ENCODE results near the gene LDLR. TPM values are rescaled to one million over a fixed set of nuclear protein-coding genes. Genes with fewer than 3 reads are reported as not detected.
A peak's percentile ranks its signal among the peaks of the same experiment; 100 is the strongest.

The LDLR gene
- total RNA-seq, 2 experiments from 2014 or later = 88.3 to 99.1 TPM

DNA sequence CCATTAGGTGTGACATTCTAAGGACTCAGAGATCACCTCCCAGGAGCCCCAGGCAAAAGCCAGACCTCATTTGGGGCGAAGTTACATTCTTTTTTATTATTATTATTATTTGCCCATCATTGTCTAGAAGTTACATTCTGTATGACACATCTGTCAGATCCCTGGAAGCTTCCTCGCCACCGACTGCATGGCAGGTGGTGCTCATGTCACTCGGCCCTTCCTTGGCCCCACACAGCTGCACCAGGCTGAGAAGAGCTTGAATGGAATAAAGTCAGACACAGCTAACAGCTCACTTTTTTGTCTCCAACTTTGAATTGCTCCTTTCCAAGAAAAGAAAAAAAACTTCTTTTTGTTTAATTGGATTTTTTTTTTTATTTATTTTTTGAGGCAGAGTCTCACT lies 41.4 kb upstream of the LDLR start:
- peaks cover 78% of the 10 kb centered on the region for H3K4me1 ChIP-seq (ENCODE audit: insufficient read depth, low read length, poor library complexity, severe bottlenecking)
- H4K20me1 ChIP-seq (ENCODE audit: insufficient read depth, low read length) = peaks cover 7% of the 10 kb centered on the region; the same call in 1 of the 2 replicates
- peak; percentile 58 for DNase-seq (ENCODE audit: low spot score)
- peak overlapping the region; percentile 71 for H3K4me2 ChIP-seq (ENCODE audit: low read length)
- H3K9me2 ChIP-seq (ENCODE audit: insufficient read depth, low read length) = no peaks in the 10 kb centered on the region
- H2AFZ ChIP-seq (ENCODE audit: low read length) = no peak overlapping the region
- peaks cover 29% of the 10 kb centered on the region; the same call in 1 of the 2 replicates for H3K79me2 ChIP-seq (ENCODE audit: insufficient read depth, low read depth, low read length)
- H3K27ac ChIP-seq (ENCODE audit: low read depth, low read length, poor library complexity, severe bottlenecking) = peak overlapping the region; percentile 91
- H3K4me3 ChIP-seq (ENCODE audit: low read depth, low read length, poor library complexity, severe bottlenecking) = no peak overlapping the region
- H3K9me3 ChIP-seq (ENCODE audit: low read length) = no peaks in the 10 kb centered on the region
- ChIA-PET CTCF (ENCODE audit: unreplicated experiment) (no interaction called here), POLR2A (interaction anchor here (0.5 to 1.2 kb wide), 3 partner anchors 15 to 118 kb away, joined by 3 to 4 read pairs (median 4); no protein-coding TSS in a partner anchor)
- no peak for TF ChIP-seq EZH2phosphoT487 (IDR thresholded peaks at IDR 0.05; ENCODE audit: borderline replicate concordance, low read depth, low read length)
- TF ChIP-seq, protein P1, sequence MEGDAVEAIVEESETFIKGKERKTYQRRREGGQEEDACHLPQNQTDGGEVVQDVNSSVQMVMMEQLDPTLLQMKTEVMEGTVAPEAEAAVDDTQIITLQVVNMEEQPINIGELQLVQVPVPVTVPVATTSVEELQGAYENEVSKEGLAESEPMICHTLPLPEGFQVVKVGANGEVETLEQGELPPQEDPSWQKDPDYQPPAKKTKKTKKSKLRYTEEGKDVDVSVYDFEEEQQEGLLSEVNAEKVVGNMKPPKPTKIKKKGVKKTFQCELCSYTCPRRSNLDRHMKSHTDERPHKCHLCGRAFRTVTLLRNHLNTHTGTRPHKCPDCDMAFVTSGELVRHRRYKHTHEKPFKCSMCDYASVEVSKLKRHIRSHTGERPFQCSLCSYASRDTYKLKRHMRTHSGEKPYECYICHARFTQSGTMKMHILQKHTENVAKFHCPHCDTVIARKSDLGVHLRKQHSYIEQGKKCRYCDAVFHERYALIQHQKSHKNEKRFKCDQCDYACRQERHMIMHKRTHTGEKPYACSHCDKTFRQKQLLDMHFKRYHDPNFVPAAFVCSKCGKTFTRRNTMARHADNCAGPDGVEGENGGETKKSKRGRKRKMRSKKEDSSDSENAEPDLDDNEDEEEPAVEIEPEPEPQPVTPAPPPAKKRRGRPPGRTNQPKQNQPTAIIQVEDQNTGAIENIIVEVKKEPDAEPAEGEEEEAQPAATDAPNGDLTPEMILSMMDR (conservative IDR thresholded peaks at IDR 0.05; ENCODE audit: low read length) = no peak
- H3K36me3 ChIP-seq (ENCODE audit: insufficient read depth, low read length) = peaks cover 85% of the 10 kb centered on the region
- no TSS peak for BruUV-seq (replicated peaks)
- intact Hi-C loops (cut with micrococcal nuclease; ENCODE audit: unreplicated experiment) = loop anchor here (5.0 kb wide), 1 partner anchor 144 kb away; no protein-coding TSS in a partner anchor

DNA sequence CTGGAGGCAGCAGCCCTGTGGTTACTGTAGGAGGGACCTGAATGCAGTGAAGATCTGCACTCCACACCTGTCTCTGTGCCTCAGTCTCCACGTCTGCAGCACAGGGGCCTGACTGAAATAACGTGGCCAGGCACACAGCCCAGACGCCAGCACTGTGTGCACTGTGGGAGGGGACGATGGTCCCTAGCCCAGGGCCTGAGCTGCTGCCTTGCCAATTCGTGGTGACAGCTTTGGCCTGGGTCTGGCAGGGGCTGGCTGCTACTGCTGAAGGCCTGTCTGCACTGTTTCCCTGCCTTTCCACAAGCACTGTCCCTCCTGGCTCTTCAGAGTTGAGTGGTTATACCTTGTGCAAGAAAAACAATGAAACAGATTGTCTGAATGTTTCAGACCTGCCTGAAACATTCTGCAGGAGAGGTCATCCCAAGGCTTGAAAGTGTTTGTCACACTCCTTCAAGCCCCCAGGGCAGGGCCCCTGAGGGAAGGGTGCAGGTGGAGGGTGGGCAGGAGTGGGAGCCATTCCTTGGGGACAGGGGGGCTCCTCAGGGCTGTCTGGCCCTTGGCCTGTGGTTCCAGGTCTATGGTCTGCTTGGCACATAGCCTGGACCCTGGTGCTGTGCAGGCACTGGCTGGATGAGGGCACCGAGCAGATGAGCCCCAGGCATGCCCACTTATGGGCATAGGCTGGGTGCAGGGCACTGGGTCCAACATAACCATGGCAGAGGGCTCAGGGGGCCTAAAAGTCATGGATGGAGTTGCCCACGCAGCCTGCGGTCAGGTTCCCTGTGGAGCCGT lies 38.7 kb upstream of the LDLR start:
- H3K27ac ChIP-seq (ENCODE audit: low read depth, low read length, poor library complexity, severe bottlenecking) = peak overlapping the region; percentile 91
- H3K4me2 ChIP-seq (ENCODE audit: low read length) = peak overlapping the region; percentile 71
- H3K4me3 ChIP-seq (ENCODE audit: low read depth, low read length, poor library complexity, severe bottlenecking) = no peak overlapping the region
- no peak for DNase-seq (ENCODE audit: low spot score)
- peaks cover 85% of the 10 kb centered on the region for H3K36me3 ChIP-seq (ENCODE audit: insufficient read depth, low read length)
- TF ChIP-seq, protein P1 (conservative IDR thresholded peaks at IDR 0.05; ENCODE audit: low read length) = no peak
- no peak for TF ChIP-seq EZH2phosphoT487 (IDR thresholded peaks at IDR 0.05; ENCODE audit: borderline replicate concordance, low read depth, low read length)
- H4K20me1 ChIP-seq (ENCODE audit: insufficient read depth, low read length) = peaks cover 8% of the 10 kb centered on the region; the same call in 1 of the 2 replicates
- BruUV-seq (replicated peaks) = no TSS peak
- no peak overlapping the region for H2AFZ ChIP-seq (ENCODE audit: low read length)
- POLR2A ChIA-PET = interaction anchor here (0.9 kb wide), 2 partner anchors 38 to 47 kb away, joined by 3 to 4 read pairs; partner anchors contain the start of gene LDLR
- intact Hi-C loops (cut with micrococcal nuclease; ENCODE audit: unreplicated experiment) = no loop called here
- H3K79me2 ChIP-seq (ENCODE audit: insufficient read depth, low read depth, low read length) = peaks cover 30% of the 10 kb centered on the region; the same call in 1 of the 2 replicates
- CTCF ChIA-PET (ENCODE audit: unreplicated experiment) = no interaction called here
- peaks cover 83% of the 10 kb centered on the region for H3K4me1 ChIP-seq (ENCODE audit: insufficient read depth, low read length, poor library complexity, severe bottlenecking)
- H3K9me3 ChIP-seq (ENCODE audit: low read length) = no peaks in the 10 kb centered on the region
- no peaks in the 10 kb centered on the region for H3K9me2 ChIP-seq (ENCODE audit: insufficient read depth, low read length)

DNA sequence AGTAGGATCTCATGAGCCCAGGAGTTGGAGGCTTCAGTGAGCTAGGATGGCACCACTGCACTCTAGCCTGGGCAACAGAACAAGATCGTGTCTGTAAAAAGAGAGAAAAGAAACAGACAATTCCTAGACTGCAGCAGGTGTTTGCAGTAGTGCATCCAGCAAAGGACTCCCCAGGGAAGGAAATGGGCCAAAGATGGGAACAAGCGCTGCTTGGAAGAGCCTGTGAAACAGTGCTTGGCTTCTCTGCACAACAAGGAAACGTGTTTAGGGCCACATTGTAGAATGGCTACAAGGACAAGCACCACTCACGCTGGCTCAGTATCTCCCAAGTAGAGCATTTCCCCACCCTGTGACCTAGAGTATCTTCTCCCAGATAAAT lies 35.5 kb upstream of the LDLR start:
- peaks cover 87% of the 10 kb centered on the region for H3K36me3 ChIP-seq (ENCODE audit: insufficient read depth, low read length)
- no peak overlapping the region for H2AFZ ChIP-seq (ENCODE audit: low read length)
- DNase-seq (ENCODE audit: low spot score) = no peak
- H4K20me1 ChIP-seq (ENCODE audit: insufficient read depth, low read length) = peaks cover 8% of the 10 kb centered on the region; the same call in 1 of the 2 replicates
- H3K9me2 ChIP-seq (ENCODE audit: insufficient read depth, low read length) = no peaks in the 10 kb centered on the region
- CTCF ChIA-PET (ENCODE audit: unreplicated experiment) = no interaction called here
- peak overlapping the region; percentile 91 for H3K27ac ChIP-seq (ENCODE audit: low read depth, low read length, poor library complexity, severe bottlenecking)
- no peak overlapping the region for H3K4me2 ChIP-seq (ENCODE audit: low read length)
- H3K9me3 ChIP-seq (ENCODE audit: low read length) = no peaks in the 10 kb centered on the region
- intact Hi-C loops (cut with micrococcal nuclease; ENCODE audit: unreplicated experiment) = no loop called here
- H3K4me3 ChIP-seq (ENCODE audit: low read depth, low read length, poor library complexity, severe bottlenecking) = no peak overlapping the region
- TF ChIP-seq EZH2phosphoT487 (IDR thresholded peaks at IDR 0.05; ENCODE audit: borderline replicate concordance, low read depth, low read length) = no peak
- TF ChIP-seq, protein P1 (conservative IDR thresholded peaks at IDR 0.05; ENCODE audit: low read length) = no peak
- BruUV-seq (replicated peaks) = no TSS peak
- peaks cover 28% of the 10 kb centered on the region; the same call in 1 of the 2 replicates for H3K79me2 ChIP-seq (ENCODE audit: insufficient read depth, low read depth, low read length)
- H3K4me1 ChIP-seq (ENCODE audit: insufficient read depth, low read length, poor library complexity, severe bottlenecking) = peaks cover 50% of the 10 kb centered on the region
- POLR2A ChIA-PET = interaction anchor here (0.7 to 1.2 kb wide), 3 partner anchors 36 to 47 kb away, joined by 3 read pairs; no protein-coding TSS in a partner anchor

All from OCI-LY7 (cell line).